B cell (primary cell): ENCODE results near the gene CCDC146. TPM values are rescaled to one million over a fixed set of nuclear protein-coding genes. Genes with fewer than 3 reads are reported as not detected.

ENCODE experiments used
- ATAC-seq: fragments of 200-7000 bp; cut with Tn5 transposase; one replicate; pipeline ENCODE4 v1.10.0; 2021; ENCODE audit warnings: low read depth, mild to moderate bottlenecking, moderate number of reproducible peaks, moderate library complexity
- CTCF ChIA-PET: fragments of 350-600 bp; sonication (Branson Sonifier 250); formaldehyde crosslinking; loops from one replicate; lab custom pipeline; 2021; ENCODE audit warnings: antibody characterized with exemption, inconsistent platforms; lab: Charles Lee
- POLR2A ChIA-PET: fragments of 350-600 bp; sonication (Branson Sonifier 250); formaldehyde crosslinking; loops from one replicate; lab custom pipeline; 2021; ENCODE audit warnings: antibody characterized with exemption; lab: Charles Lee
- DNase-seq: peaks from one replicate; pipeline ENCODE4 v3.0.0; 2013
- H2AFZ ChIP-seq: 2 replicates; pipeline ENCODE4 v1.6.1; 2012; ENCODE audit warnings: mild to moderate bottlenecking, low read depth, low read length; ENCODE audit not compliant: insufficient read depth, poor library complexity, severe bottlenecking
- H3K27ac ChIP-seq, 2 donors: 1 replicate in 1 of 2; 2 replicates in 1 of 2; pipeline ENCODE4 v1.5.1; 2012 to 2013; ENCODE audit warnings: low read length in 2 of 2, mild to moderate bottlenecking in 2 of 2, moderate library complexity in 1 of 2
- H3K27me3 ChIP-seq, 4 experiments: fragments of 200-600 bp in 1 of 4; sonication (generic) in 1 of 4; replicated peaks in 1 of 4; 1 replicate in 2 of 4; 2 replicates in 2 of 4; pipeline versions ENCODE4 v1.6.1 to v1.7.0; 2013 to 2016; ENCODE audit warnings: low read length in 3 of 4, mild to moderate bottlenecking in 2 of 4, mixed read lengths in 1 of 4, moderate library complexity in 1 of 4; ENCODE audit not compliant: insufficient read depth in 4 of 4, control insufficient read depth in 3 of 4; ENCODE audit errors: control extremely low read depth in 1 of 4
- H3K36me3 ChIP-seq, 2 experiments: replicated peaks in 1 of 2; 1 replicate in 1 of 2; 2 replicates in 1 of 2; pipeline versions ENCODE4 v1.6.1 to v1.7.1; 2013; ENCODE audit warnings: low read length in 1 of 2; ENCODE audit not compliant: insufficient read depth in 2 of 2, control insufficient read depth in 1 of 2; ENCODE audit errors: control extremely low read depth in 1 of 2, extremely low read depth in 1 of 2
- H3K4me1 ChIP-seq, 2 donors: fragments of 200-600 bp in 1 of 2; sonication (generic) in 1 of 2; 1 replicate in 1 of 2; 2 replicates in 1 of 2; pipeline versions ENCODE4 v1.5.1 to v1.6.1; 2013 to 2017; ENCODE audit warnings: low read length in 2 of 2; ENCODE audit not compliant: control insufficient read depth in 2 of 2, insufficient read depth in 2 of 2
- H3K4me2 ChIP-seq: replicated peaks from 2 replicates; pipeline ENCODE3; 2012; ENCODE audit warnings: mild to moderate bottlenecking, low read depth, low read length; ENCODE audit not compliant: poor library complexity, severe bottlenecking
- H3K4me3 ChIP-seq, 5 experiments: fragments of 200-600 bp in 1 of 5; sonication (generic) in 1 of 5; 1 replicate in 3 of 5; 2 replicates in 2 of 5; pipeline versions ENCODE4 v1.5.1 to v1.7.0; 2011 to 2016; ENCODE audit warnings: low read length in 4 of 5, mild to moderate bottlenecking in 4 of 5, low read depth in 2 of 5, control low read depth in 1 of 5, moderate library complexity in 1 of 5; ENCODE audit not compliant: insufficient read depth in 1 of 5; ENCODE audit errors: control extremely low read depth in 1 of 5, extremely low read depth in 1 of 5
- H3K79me2 ChIP-seq: fragments of 200-600 bp; sonication (generic); one replicate; pipeline ENCODE4 v1.6.0; 2016; ENCODE audit warnings: low read length; ENCODE audit not compliant: control insufficient read depth, insufficient read depth
- H3K9ac ChIP-seq: fragments of 200-600 bp; sonication (generic); 2 replicates; pipeline ENCODE4 v1.6.1; 2017; ENCODE audit warnings: mild to moderate bottlenecking, low read length, moderate library complexity
- H3K9me3 ChIP-seq, 3 donors: one replicate each; pipeline versions ENCODE4 v1.6.1 to v1.7.1; 2013; ENCODE audit warnings: low read length in 2 of 3; ENCODE audit not compliant: control insufficient read depth in 2 of 3, insufficient read depth in 1 of 3; ENCODE audit errors: control extremely low read depth in 1 of 3
- H4K20me1 ChIP-seq: 2 replicates; pipeline ENCODE4 v1.6.0; 2012; ENCODE audit warnings: mild to moderate bottlenecking, low read length; ENCODE audit not compliant: insufficient read depth, control insufficient read depth, poor library complexity, severe bottlenecking
- H3K27ac Mint-ChIP-seq: one replicate; pipeline ENCODE4 v1.8.0; 2021; ENCODE audit warnings: mixed read lengths
- H3K27me3 Mint-ChIP-seq: one replicate; pipeline ENCODE4 v1.8.0; 2021; ENCODE audit warnings: mixed read lengths
- H3K4me1 Mint-ChIP-seq: one replicate; pipeline ENCODE4 v1.8.0; 2021; ENCODE audit warnings: mixed read lengths
- H3K4me3 Mint-ChIP-seq: one replicate; pipeline ENCODE4 v1.8.0; 2021; ENCODE audit warnings: mixed read lengths
- H3K9me3 Mint-ChIP-seq: one replicate; pipeline ENCODE4 v1.8.0; 2022; ENCODE audit warnings: mixed read lengths; ENCODE audit not compliant: insufficient read depth
- EZH2 ChIP-seq: IDR thresholded peaks from 2 replicates; pipeline ENCODE4 v1.6.1; 2012; ENCODE audit warnings: borderline replicate concordance, low read depth, mild to moderate bottlenecking, moderate library complexity, low read length; ENCODE audit not compliant: insufficient read depth, poor library complexity, severe bottlenecking
- WGBS: methylation state at CpG from one replicate; pipeline ENCODE4 v1.1.5; 2013; ENCODE audit warnings: missing lambda C conversion rate; ENCODE audit not compliant: insufficient coverage; 5-methylcytosine and 5-hydroxymethylcytosine counted together
- intact Hi-C: fragments of 100-400 bp; cut with micrococcal nuclease; formaldehyde crosslinking; loops from one replicate; pipeline ENCODE4 v1.10.0; 2022
- polyA plus RNA-seq: library from polyadenylated mRNA; depleted of rRNA; stranded (reverse); fragments of >200 nt; gene quantifications from 2 replicates; pipeline ENCODE4 v1.2.3, GENCODE V29; 2012
- total RNA-seq, 2 donors: library from RNA; stranded (reverse); fragments of 120-200 nt in 1 of 2; gene quantifications; 1 replicate in 1 of 2; 2 replicates in 1 of 2; pipeline versions ENCODE4 v1.2.3 to v1.2.4, GENCODE V29; 2013 to 2022
- TF ChIP-seq, protein P1 (sequence below): fragments of 200-600 bp; IDR thresholded peaks from one replicate; pipeline ENCODE4 v1.8.0; 2022; ENCODE audit warnings: antibody characterized with exemption, mild to moderate bottlenecking

The CCDC146 gene
- total and polyA plus RNA-seq, 2 donors (not counting 1 experiment from before 2014, with no cell fraction given) = 5.6 to 8.5 TPM

GRCh38 chr7:77244222-77244934 is 122.0 kb downstream of the CCDC146 start:
- no peak overlapping the region for H3K4me3 Mint-ChIP-seq
- WGBS = 100% methylated on average over 4 of the region's 6 CpGs
- ChIA-PET POLR2A (interaction anchor here (0.7 kb wide), 1 partner anchor 90 kb away, joined by 3 read pairs; no protein-coding TSS in a partner anchor), CTCF (interaction anchor here (1.3 to 6.8 kb wide), 4 partner anchors 19 to 122 kb away, joined by 3 to 123 read pairs (median 5); partner anchors contain the start of genes CCDC146 and FGL2)
- no peaks in the 10 kb centered on the region for H3K36me3 ChIP-seq
- TF ChIP-seq EZH2 = no peak
- TF ChIP-seq, protein P1, sequence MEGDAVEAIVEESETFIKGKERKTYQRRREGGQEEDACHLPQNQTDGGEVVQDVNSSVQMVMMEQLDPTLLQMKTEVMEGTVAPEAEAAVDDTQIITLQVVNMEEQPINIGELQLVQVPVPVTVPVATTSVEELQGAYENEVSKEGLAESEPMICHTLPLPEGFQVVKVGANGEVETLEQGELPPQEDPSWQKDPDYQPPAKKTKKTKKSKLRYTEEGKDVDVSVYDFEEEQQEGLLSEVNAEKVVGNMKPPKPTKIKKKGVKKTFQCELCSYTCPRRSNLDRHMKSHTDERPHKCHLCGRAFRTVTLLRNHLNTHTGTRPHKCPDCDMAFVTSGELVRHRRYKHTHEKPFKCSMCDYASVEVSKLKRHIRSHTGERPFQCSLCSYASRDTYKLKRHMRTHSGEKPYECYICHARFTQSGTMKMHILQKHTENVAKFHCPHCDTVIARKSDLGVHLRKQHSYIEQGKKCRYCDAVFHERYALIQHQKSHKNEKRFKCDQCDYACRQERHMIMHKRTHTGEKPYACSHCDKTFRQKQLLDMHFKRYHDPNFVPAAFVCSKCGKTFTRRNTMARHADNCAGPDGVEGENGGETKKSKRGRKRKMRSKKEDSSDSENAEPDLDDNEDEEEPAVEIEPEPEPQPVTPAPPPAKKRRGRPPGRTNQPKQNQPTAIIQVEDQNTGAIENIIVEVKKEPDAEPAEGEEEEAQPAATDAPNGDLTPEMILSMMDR = no peak
- H2AFZ ChIP-seq = no peak overlapping the region
- no peaks in the 10 kb centered on the region for H3K9me3 Mint-ChIP-seq
- no peaks in the 10 kb centered on the region for H3K27me3 ChIP-seq
- no peaks in the 10 kb centered on the region for H4K20me1 ChIP-seq
- peaks cover 3% of the 10 kb centered on the region for H3K4me1 Mint-ChIP-seq
- no peak for DNase-seq
- no peaks in the 10 kb centered on the region for H3K27me3 Mint-ChIP-seq
- intact Hi-C loops = no loop called here
- no peaks in the 10 kb centered on the region for H3K9me3 ChIP-seq
- no peak overlapping the region for H3K4me2 ChIP-seq
- H3K9ac ChIP-seq = no peak overlapping the region
- H3K4me1 ChIP-seq = peaks cover 0 to 3% of the 10 kb centered on the region in 2 donors
- H3K79me2 ChIP-seq = no peaks in the 10 kb centered on the region
- no peak overlapping the region for H3K27ac Mint-ChIP-seq
- no peak for ATAC-seq
- H3K4me3 ChIP-seq = no peak overlapping the region
- H3K27ac ChIP-seq = no peak overlapping the region
